SU-DHL-6 (cell line): ENCODE measurements around the gene SPECC1.
"Not testable (repeated sequence)": the region's sequence is repeated elsewhere in the genome, so short reads cannot be mapped to it uniquely, and the experiment has no call there.

Experiments used
- H2AFZ ChIP-seq: fragments of 200-600 bp; sonication (generic); 2 replicates; pipeline ENCODE4 v1.6.1; 2014; ENCODE audit warnings: low read depth, mild to moderate bottlenecking, moderate library complexity, mixed read lengths, antibody characterized with exemption, low read length; ENCODE audit not compliant: severe bottlenecking
- H3F3A ChIP-seq: fragments of 200-600 bp; shearing (Covaris generic); 2 replicates; pipeline ENCODE4 v1.6.0; 2016; ENCODE audit warnings: antibody characterized with exemption, mild to moderate bottlenecking; ENCODE audit not compliant: insufficient read depth
- H3K27ac ChIP-seq: fragments of 200-600 bp; sonication (generic); 2 replicates; pipeline ENCODE4 v1.5.1; 2016; ENCODE audit warnings: low read depth, mild to moderate bottlenecking, low read length, moderate library complexity, mixed read lengths
- H3K27me3 ChIP-seq: fragments of 200-600 bp; sonication (generic), shearing (Covaris generic); 2 replicates; pipeline ENCODE4 v1.6.0; 2014; ENCODE audit warnings: mild to moderate bottlenecking, low read length
- H3K36me3 ChIP-seq: fragments of 200-600 bp; sonication (generic); 2 replicates; pipeline ENCODE4 v1.6.1; 2014; ENCODE audit warnings: mild to moderate bottlenecking, low read length, mixed read lengths
- H3K4me2 ChIP-seq: fragments of 300-600, 200-600 bp; shearing (Covaris generic), sonication (generic); 2 replicates; pipeline ENCODE4 v1.6.0; 2014; ENCODE audit warnings: low read length, low read depth, mild to moderate bottlenecking; ENCODE audit not compliant: poor library complexity, severe bottlenecking
- H3K4me3 ChIP-seq: fragments of 200-600 bp; sonication (generic); 2 replicates; pipeline ENCODE4 v1.5.1; 2014; ENCODE audit warnings: antibody characterized with exemption, low read length, mild to moderate bottlenecking, mixed read lengths; ENCODE audit not compliant: insufficient read depth, poor library complexity, severe bottlenecking
- H3K79me2 ChIP-seq: fragments of 200-600 bp; sonication (generic); 2 replicates; pipeline ENCODE4 v1.6.1; 2014; ENCODE audit warnings: mild to moderate bottlenecking, low read length, moderate library complexity; ENCODE audit not compliant: insufficient read depth
- H3K9ac ChIP-seq: fragments of 200-600 bp; sonication (generic); 2 replicates; pipeline ENCODE4 v1.7.0; 2014; ENCODE audit warnings: mild to moderate bottlenecking, low read length
- H3K9me2 ChIP-seq: fragments of 200-600 bp; sonication (generic); replicated peaks from 2 replicates; pipeline ENCODE4 v1.6.1; 2014; ENCODE audit warnings: low read length; ENCODE audit not compliant: insufficient read depth
- H3K9me3 ChIP-seq: fragments of 200-600 bp; sonication (generic); 2 replicates; pipeline ENCODE4 v1.6.1; 2014; ENCODE audit warnings: low read length, mixed read lengths; ENCODE audit not compliant: insufficient read depth
- H4K20me1 ChIP-seq: fragments of 200-600 bp; sonication (generic); 2 replicates; pipeline ENCODE4 v1.6.1; 2014; ENCODE audit warnings: low read depth, mild to moderate bottlenecking, antibody characterized with exemption, low read length, moderate library complexity, mixed read lengths
- EZH2phosphoT487 ChIP-seq: fragments of 200-600 bp; sonication (generic), shearing (Covaris generic); conservative IDR thresholded peaks from 2 replicates; pipeline ENCODE4 v1.6.1; 2018; ENCODE audit warnings: mild to moderate bottlenecking, antibody characterized with exemption, low read length, moderate library complexity, mixed read lengths
- TF ChIP-seq, protein P1 (sequence below): fragments of 200-600 bp; sonication (generic); IDR thresholded peaks from one replicate; pipeline ENCODE4 v1.5.1; 2017; ENCODE audit warnings: antibody characterized with exemption, mild to moderate bottlenecking, low read length, moderate library complexity; ENCODE audit not compliant: insufficient read depth, poor library complexity, severe bottlenecking

The SPECC1 gene

DNA sequence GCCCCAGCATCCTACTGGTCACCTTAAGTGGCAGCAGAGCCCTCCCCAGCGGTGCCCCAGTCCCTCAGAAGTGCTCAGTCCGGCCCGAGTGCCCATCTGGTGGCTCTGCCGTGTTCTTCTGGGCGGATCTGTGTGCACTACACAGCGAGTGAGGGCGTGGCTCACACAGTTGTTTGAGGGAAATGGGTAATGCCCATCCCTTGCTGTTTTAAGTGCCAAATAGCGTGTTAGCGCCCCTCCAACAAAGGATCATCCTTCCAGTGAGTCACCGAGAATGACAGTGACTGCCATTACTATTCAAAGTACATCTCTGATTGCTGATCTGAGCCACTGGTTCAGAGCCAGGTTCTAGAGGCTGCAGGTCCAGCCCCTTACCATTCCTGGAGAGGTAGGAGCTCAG is 306.2 kb downstream of the SPECC1 start:
- Histone ChIP-seq H3F3A (no peaks in the 10 kb centered on the region), H3K27me3 (no peaks in the 10 kb centered on the region), H3K9me2 (no peaks in the 10 kb centered on the region), H3K36me3 (no peaks in the 10 kb centered on the region), H3K9ac (no peak overlapping the region), H2AFZ (no peak overlapping the region), H3K27ac (no peak overlapping the region), H3K9me3 (no peaks in the 10 kb centered on the region), H3K79me2 (no peaks in the 10 kb centered on the region), H4K20me1 (no peaks in the 10 kb centered on the region), H3K4me3 (no peak overlapping the region), H3K4me2 (no peak overlapping the region)
- TF ChIP-seq, protein P1, sequence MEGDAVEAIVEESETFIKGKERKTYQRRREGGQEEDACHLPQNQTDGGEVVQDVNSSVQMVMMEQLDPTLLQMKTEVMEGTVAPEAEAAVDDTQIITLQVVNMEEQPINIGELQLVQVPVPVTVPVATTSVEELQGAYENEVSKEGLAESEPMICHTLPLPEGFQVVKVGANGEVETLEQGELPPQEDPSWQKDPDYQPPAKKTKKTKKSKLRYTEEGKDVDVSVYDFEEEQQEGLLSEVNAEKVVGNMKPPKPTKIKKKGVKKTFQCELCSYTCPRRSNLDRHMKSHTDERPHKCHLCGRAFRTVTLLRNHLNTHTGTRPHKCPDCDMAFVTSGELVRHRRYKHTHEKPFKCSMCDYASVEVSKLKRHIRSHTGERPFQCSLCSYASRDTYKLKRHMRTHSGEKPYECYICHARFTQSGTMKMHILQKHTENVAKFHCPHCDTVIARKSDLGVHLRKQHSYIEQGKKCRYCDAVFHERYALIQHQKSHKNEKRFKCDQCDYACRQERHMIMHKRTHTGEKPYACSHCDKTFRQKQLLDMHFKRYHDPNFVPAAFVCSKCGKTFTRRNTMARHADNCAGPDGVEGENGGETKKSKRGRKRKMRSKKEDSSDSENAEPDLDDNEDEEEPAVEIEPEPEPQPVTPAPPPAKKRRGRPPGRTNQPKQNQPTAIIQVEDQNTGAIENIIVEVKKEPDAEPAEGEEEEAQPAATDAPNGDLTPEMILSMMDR: no peak
- no peak for TF ChIP-seq EZH2phosphoT487

GRCh38 chr17:20315821-20316220 is 306.7 kb downstream of the SPECC1 start:
- Histone ChIP-seq H3K9me2 (no peaks in the 10 kb centered on the region), H3K4me2 (no peak overlapping the region), H3K9ac (no peak overlapping the region), H3F3A (no peaks in the 10 kb centered on the region), H3K36me3 (no peaks in the 10 kb centered on the region), H3K27me3 (no peaks in the 10 kb centered on the region), H3K4me3 (no peak overlapping the region), H3K9me3 (no peaks in the 10 kb centered on the region), H4K20me1 (no peaks in the 10 kb centered on the region), H3K79me2 (no peaks in the 10 kb centered on the region), H2AFZ (no peak overlapping the region), H3K27ac (no peak overlapping the region)
- no peak for TF ChIP-seq EZH2phosphoT487
- TF ChIP-seq, protein P1: no peak

GRCh38 chr17:20320535-20321229 is 311.5 kb downstream of the SPECC1 start:
- H3F3A ChIP-seq, H3K27me3 ChIP-seq, H3K36me3 ChIP-seq, H3K4me2 ChIP-seq, H3K9ac ChIP-seq, H3K79me2 ChIP-seq, H2AFZ ChIP-seq, H3K9me3 ChIP-seq, H3K4me3 ChIP-seq, H3K27ac ChIP-seq, H3K9me2 ChIP-seq, H4K20me1 ChIP-seq: not testable (repeated sequence)
- TF ChIP-seq, protein P1: peak; percentile 64

GRCh38 chr17:20321357-20321756 is 312.2 kb downstream of the SPECC1 start:
- not testable (repeated sequence) for H3F3A ChIP-seq, H3K36me3 ChIP-seq, H4K20me1 ChIP-seq, H2AFZ ChIP-seq, H3K4me3 ChIP-seq, H3K27ac ChIP-seq, H3K9ac ChIP-seq, H3K4me2 ChIP-seq, H3K27me3 ChIP-seq, H3K9me3 ChIP-seq, H3K9me2 ChIP-seq, H3K79me2 ChIP-seq

GRCh38 chr17:20327739-20328138 is 318.6 kb downstream of the SPECC1 start:
- H3K36me3 ChIP-seq, H3F3A ChIP-seq, H3K27ac ChIP-seq, H3K79me2 ChIP-seq, H3K27me3 ChIP-seq, H3K4me3 ChIP-seq, H2AFZ ChIP-seq, H4K20me1 ChIP-seq, H3K9me2 ChIP-seq, H3K9me3 ChIP-seq, H3K9ac ChIP-seq, H3K4me2 ChIP-seq: not testable (repeated sequence)

GRCh38 chr17:20351405-20351804 is 342.2 kb downstream of the SPECC1 start:
- H3K27ac ChIP-seq, H3K79me2 ChIP-seq, H3F3A ChIP-seq, H3K9me3 ChIP-seq, H2AFZ ChIP-seq, H3K4me2 ChIP-seq, H3K4me3 ChIP-seq, H3K9me2 ChIP-seq, H3K36me3 ChIP-seq, H4K20me1 ChIP-seq, H3K9ac ChIP-seq, H3K27me3 ChIP-seq: not testable (repeated sequence)
